ENCODE data around the gene FAM107B.

Gene FAM107B

DNA sequence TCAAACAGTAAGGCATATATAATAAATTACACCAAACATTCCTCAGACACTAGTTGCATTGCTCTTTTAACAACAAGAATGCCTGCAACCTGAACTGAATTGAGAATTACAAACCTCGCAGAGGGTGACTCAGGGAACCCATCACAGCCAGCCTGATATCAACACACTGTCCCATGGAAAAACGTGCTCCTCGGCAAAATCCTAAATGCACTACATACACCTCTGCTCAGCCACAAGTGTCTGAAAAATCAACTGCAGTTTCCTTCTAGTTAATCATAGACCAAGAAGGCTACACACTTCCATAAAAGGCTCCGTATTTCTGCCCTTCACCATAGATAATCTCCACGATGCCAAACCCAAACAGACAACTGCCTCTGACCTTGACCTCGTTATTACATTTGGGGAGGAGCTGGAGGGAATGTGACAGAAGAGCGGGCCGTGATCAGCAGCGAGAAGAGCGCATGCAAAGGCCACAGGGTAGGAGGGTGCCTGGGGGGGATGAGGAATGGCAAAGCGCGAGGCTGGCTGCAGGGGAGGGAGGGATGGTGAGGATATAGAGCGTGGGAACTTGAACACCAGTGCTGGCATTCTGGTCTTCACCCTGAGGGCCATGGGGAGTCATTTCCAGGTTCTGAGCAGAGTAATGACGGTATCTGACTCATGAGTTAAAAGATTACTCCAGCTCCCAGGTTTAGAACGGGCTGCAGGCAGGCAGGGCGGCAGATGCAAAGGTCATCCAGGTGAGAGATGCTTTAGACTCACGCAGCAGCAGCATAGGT is 242.0 kb downstream of the FAM107B start:
- peak overlapping the region; percentile 64 to 89 (median 78) for H3K27ac Mint-ChIP-seq
- peaks cover 18% of the 10 kb centered on the region for H3K36me3 Mint-ChIP-seq (ENCODE audit: low read depth)
- peak overlapping the region in 2 of 3 experiments; percentile 26 to 46 for H3K4me3 Mint-ChIP-seq
- no peaks in the 10 kb centered on the region for H3K9me3 Mint-ChIP-seq
- H3K4me1 Mint-ChIP-seq, result peaks cover 14% of the 10 kb centered on the region
- TF ChIP-seq, protein P1, sequence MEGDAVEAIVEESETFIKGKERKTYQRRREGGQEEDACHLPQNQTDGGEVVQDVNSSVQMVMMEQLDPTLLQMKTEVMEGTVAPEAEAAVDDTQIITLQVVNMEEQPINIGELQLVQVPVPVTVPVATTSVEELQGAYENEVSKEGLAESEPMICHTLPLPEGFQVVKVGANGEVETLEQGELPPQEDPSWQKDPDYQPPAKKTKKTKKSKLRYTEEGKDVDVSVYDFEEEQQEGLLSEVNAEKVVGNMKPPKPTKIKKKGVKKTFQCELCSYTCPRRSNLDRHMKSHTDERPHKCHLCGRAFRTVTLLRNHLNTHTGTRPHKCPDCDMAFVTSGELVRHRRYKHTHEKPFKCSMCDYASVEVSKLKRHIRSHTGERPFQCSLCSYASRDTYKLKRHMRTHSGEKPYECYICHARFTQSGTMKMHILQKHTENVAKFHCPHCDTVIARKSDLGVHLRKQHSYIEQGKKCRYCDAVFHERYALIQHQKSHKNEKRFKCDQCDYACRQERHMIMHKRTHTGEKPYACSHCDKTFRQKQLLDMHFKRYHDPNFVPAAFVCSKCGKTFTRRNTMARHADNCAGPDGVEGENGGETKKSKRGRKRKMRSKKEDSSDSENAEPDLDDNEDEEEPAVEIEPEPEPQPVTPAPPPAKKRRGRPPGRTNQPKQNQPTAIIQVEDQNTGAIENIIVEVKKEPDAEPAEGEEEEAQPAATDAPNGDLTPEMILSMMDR (IDR thresholded peaks at IDR 0.05; ENCODE audit: unreplicated experiment in 3 of 3), result no peak
- no peaks in the 10 kb centered on the region for H3K27me3 Mint-ChIP-seq (ENCODE audit: low read depth)

DNA sequence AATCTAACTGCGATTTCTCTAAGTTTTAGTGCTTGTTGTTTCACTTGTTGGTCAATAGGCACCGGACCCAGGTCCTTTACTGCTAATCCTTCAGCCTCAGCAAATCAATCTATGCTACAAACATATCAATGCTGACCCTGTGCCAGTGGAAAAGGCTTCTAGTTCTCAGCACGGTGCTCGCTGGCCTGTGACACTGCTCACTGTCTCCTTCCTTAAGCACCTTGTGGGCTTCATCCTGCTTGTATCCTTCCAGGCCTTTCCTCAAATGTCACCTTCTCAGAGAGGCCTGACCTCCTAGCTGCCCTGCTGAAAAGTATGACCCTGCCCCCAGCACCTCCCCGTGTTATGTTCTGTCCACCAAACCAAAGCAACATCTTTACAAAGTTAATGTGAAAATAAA is 242.7 kb downstream of the FAM107B start:
- peak overlapping the region; percentile 64 to 89 (median 78) for H3K27ac Mint-ChIP-seq
- no peaks in the 10 kb centered on the region for H3K27me3 Mint-ChIP-seq (ENCODE audit: low read depth)
- H3K4me1 Mint-ChIP-seq, result peaks cover 18% of the 10 kb centered on the region
- TF ChIP-seq, protein P1 (IDR thresholded peaks at IDR 0.05; ENCODE audit: unreplicated experiment in 3 of 3), result no peak
- no peaks in the 10 kb centered on the region for H3K9me3 Mint-ChIP-seq
- H3K36me3 Mint-ChIP-seq (ENCODE audit: low read depth), result peaks cover 22% of the 10 kb centered on the region
- peak overlapping the region in 2 of 3 experiments; percentile 2 to 33 for H3K4me3 Mint-ChIP-seq

DNA sequence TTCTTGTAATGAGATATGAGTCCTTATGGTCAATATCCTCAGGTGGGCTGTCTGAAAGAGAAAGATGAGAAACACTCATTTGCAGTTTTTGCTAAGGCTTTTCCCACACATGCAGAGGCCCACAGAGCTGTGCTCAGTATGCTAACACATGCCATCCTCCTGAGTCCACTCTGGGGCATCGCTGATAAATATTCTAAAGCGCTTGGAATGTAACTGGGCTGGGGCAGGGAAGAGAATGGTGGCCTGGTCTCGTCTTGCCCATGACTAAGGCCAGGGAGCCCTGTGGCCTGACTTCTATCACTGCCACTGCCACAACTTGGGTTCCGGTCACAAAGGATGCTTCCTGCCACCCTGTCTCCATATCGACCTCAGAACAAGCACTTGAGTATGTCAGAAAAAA is 244.2 kb downstream of the FAM107B start:
- TF ChIP-seq, protein P1 (IDR thresholded peaks at IDR 0.05; ENCODE audit: unreplicated experiment in 3 of 3), result no peak
- Mint-ChIP-seq H3K9me3 (no peaks in the 10 kb centered on the region), H3K27me3 (ENCODE audit: low read depth) (no peaks in the 10 kb centered on the region), H3K27ac (peak overlapping the region in 2 of 3 experiments; percentile 17 to 66), H3K4me3 (no peak overlapping the region), H3K4me1 (peaks cover 19% of the 10 kb centered on the region), H3K36me3 (ENCODE audit: low read depth) (peaks cover 25% of the 10 kb centered on the region)

GRCh38 chr10:14529351-14529750 is 245.3 kb downstream of the FAM107B start:
- no peak overlapping the region for H3K4me3 Mint-ChIP-seq
- peaks cover 18% of the 10 kb centered on the region for H3K4me1 Mint-ChIP-seq
- no peak overlapping the region for H3K27ac Mint-ChIP-seq
- TF ChIP-seq, protein P1 (IDR thresholded peaks at IDR 0.05; ENCODE audit: unreplicated experiment in 3 of 3), result no peak
- peaks cover 22% of the 10 kb centered on the region for H3K36me3 Mint-ChIP-seq (ENCODE audit: low read depth)
- H3K27me3 Mint-ChIP-seq (ENCODE audit: low read depth), result no peaks in the 10 kb centered on the region
- H3K9me3 Mint-ChIP-seq, result no peaks in the 10 kb centered on the region

- no peak overlapping the region for H3K4me3 Mint-ChIP-seq
- H3K36me3 Mint-ChIP-seq (ENCODE audit: low read depth), result peaks cover 21% of the 10 kb centered on the region
- H3K27me3 Mint-ChIP-seq (ENCODE audit: low read depth), result no peaks in the 10 kb centered on the region
- TF ChIP-seq, protein P1 (IDR thresholded peaks at IDR 0.05; ENCODE audit: unreplicated experiment in 3 of 3), result no peak
- H3K27ac Mint-ChIP-seq, result peak overlapping the region in 1 of 3 experiments; percentile 6
- peaks cover 20% of the 10 kb centered on the region for H3K4me1 Mint-ChIP-seq
- no peaks in the 10 kb centered on the region for H3K9me3 Mint-ChIP-seq
These were observed 246.2 kb downstream of the FAM107B start for GRCh38 chr10:14528450-14528849.

DNA sequence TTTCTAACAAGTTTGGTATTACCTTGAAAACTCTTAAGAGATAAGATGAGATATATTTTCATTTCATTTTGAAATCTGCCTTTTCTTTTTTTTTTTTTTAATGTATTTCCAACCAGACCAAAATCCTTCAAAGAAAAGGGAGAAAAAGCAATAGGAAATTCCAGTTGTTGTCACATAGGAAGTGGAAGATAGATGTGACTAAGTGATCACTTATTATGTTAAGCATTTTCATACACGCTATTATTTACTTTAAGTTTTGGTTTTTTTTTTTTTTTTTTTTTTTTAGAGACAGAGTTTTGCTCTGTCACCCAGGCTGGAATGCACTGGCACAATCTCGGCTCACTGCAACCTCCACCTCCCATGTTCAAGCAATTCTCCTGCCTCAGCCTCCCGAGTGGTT is 246.8 kb downstream of the FAM107B start:
- Mint-ChIP-seq H3K27me3 (ENCODE audit: low read depth) (no peaks in the 10 kb centered on the region), H3K36me3 (ENCODE audit: low read depth) (peaks cover 21% of the 10 kb centered on the region), H3K9me3 (no peaks in the 10 kb centered on the region)

More for the DNA sequence above, 246.8 kb downstream of the FAM107B start:
- Mint-ChIP-seq H3K4me1 (peaks cover 18% of the 10 kb centered on the region), H3K27ac (peak overlapping the region in 1 of 3 experiments; percentile 43), H3K4me3 (no peak overlapping the region)
- TF ChIP-seq, protein P1 (IDR thresholded peaks at IDR 0.05; ENCODE audit: unreplicated experiment in 3 of 3), result no peak

Data from nephron (organoid).